ENCODE measurements around the gene CACNA1F.

GRCh38 chrX:49269010-49269766 is 36.0 kb upstream of the CACNA1F start:
- TF ChIP-seq CTCF (IDR thresholded peaks at IDR 0.05): no peak
- peak; percentile 63 to 74 (median 67) for TF ChIP-seq POLR2AphosphoS5 (IDR thresholded peaks at IDR 0.05)
